Fibroblast of skin of scalp (primary cell): ENCODE measurements around the gene FLACC1. TPM values are rescaled to one million over a fixed set of nuclear protein-coding genes. Genes with fewer than 3 reads are reported as not detected.
"Not testable (repeated sequence)": the region's sequence is repeated elsewhere in the genome, so short reads cannot be mapped to it uniquely, and the experiment has no call there.

Source experiments
- DNase-seq: peaks from one replicate; pipeline ENCODE4 v3.0.0-alpha.2; 2013
- polyA plus RNA-seq, 2 experiments: library from polyadenylated mRNA; unstranded; fragments of 120-200 nt; gene quantifications; one replicate each; pipeline ENCODE4 v1.2.1, GENCODE V29; 2013; ENCODE audit not compliant: insufficient read length in 2 of 2

The FLACC1 gene
- polyA plus RNA-seq (2013, experiment 1 of 2; ENCODE audit: insufficient read length) = 1.2 TPM
- polyA plus RNA-seq (2013, experiment 2 of 2; ENCODE audit: insufficient read length) = 2.0 TPM

- peak; percentile 78 for DNase-seq
Measured at GRCh38 chr2:201357221-201357620, at the start of gene FLACC1. Gene FLACC1, minus strand, starts transcription at chr2:201357345. Its CDS starts 5,941 bp downstream, at chr2:201351404.

- peak; percentile 84 for DNase-seq
Measured at GRCh38 chr2:201406077-201406662, 49.0 kb upstream of the FLACC1 start.

- DNase-seq = no peak
Measured at GRCh38 chr2:201404699-201405280, 47.6 kb upstream of the FLACC1 start.

- peak; percentile 47 for DNase-seq
Measured at GRCh38 chr2:201403880-201404279, 46.7 kb upstream of the FLACC1 start.

- peak; percentile 86 for DNase-seq
Measured at GRCh38 chr2:201402651-201403562, 45.8 kb upstream of the FLACC1 start.

- no peak for DNase-seq
Measured at GRCh38 chr2:201401815-201402214, 44.7 kb upstream of the FLACC1 start.

GRCh38 chr2:201396595-201396994 is 39.5 kb upstream of the FLACC1 start:
- DNase-seq = no peak

GRCh38 chr2:201383136-201383535 is 26.0 kb upstream of the FLACC1 start:
- no peak for DNase-seq

- DNase-seq = peak; percentile 29
Measured at GRCh38 chr2:201378496-201379397, 21.6 kb upstream of the FLACC1 start.

GRCh38 chr2:201377218-201377617 is 20.1 kb upstream of the FLACC1 start:
- no peak for DNase-seq

- no peak for DNase-seq
Measured at GRCh38 chr2:201369775-201370174, 12.6 kb upstream of the FLACC1 start.

- DNase-seq = not testable (repeated sequence)
Measured at GRCh38 chr2:201369318-201369717, 12.2 kb upstream of the FLACC1 start.

- DNase-seq = no peak
Measured at GRCh38 chr2:201366146-201366545, 9.0 kb upstream of the FLACC1 start.

GRCh38 chr2:201363857-201364560 is 6.9 kb upstream of the FLACC1 start:
- peak; percentile 49 for DNase-seq

GRCh38 chr2:201362396-201362795 is 5.3 kb upstream of the FLACC1 start:
- no peak for DNase-seq

GRCh38 chr2:201361078-201361733 is 4.1 kb upstream of the FLACC1 start:
- no peak for DNase-seq

GRCh38 chr2:201360256-201360655 is 3.1 kb upstream of the FLACC1 start:
- no peak for DNase-seq

- DNase-seq = peak; percentile 83
Measured at GRCh38 chr2:201358684-201359083, 1.5 kb upstream of the FLACC1 start.

GRCh38 chr2:201353116-201353515 is 4.0 kb downstream of the FLACC1 start:
- DNase-seq = peak; percentile 22

GRCh38 chr2:201350879-201351278 is 6.3 kb downstream of the FLACC1 start:
- no peak for DNase-seq

- peak; percentile 4 for DNase-seq
Measured at GRCh38 chr2:201349601-201350000, 7.5 kb downstream of the FLACC1 start.
